Stimulated activated CD8-positive, alpha-beta memory T cell treated with anti-CD3 and anti-CD28 coated beads, Interleukin-15, amount 100 ng/mL, for 24 hours (primary cell): ENCODE measurements around the gene NUP210L.
"Not testable (repeated sequence)": the region's sequence is repeated elsewhere in the genome, so short reads cannot be mapped to it uniquely, and the experiment has no call there.

Experiments
- DNase-seq: peaks from one replicate; pipeline ENCODE4 v3.0.0-alpha.2; 2020; ENCODE audit warnings: low read depth

NUP210L gene

GRCh38 chr1:154097873-154098272, 57.0 kb downstream of the NUP210L start:
- DNase-seq, result no peak

- DNase-seq, result no peak
These were observed 59.3 kb downstream of the NUP210L start for GRCh38 chr1:154095456-154096060.

GRCh38 chr1:154094411-154094810, 60.5 kb downstream of the NUP210L start:
- DNase-seq, result no peak

- DNase-seq, result no peak
These were observed 61.2 kb downstream of the NUP210L start for GRCh38 chr1:154093699-154094098.

- no peak for DNase-seq
These were observed 63.2 kb downstream of the NUP210L start for GRCh38 chr1:154091706-154092105.

- no peak for DNase-seq
These were observed 67.3 kb downstream of the NUP210L start for GRCh38 chr1:154087574-154087973.

GRCh38 chr1:154083057-154083456, 71.8 kb downstream of the NUP210L start:
- not testable (repeated sequence) for DNase-seq

GRCh38 chr1:154081386-154082126, 73.3 kb downstream of the NUP210L start:
- DNase-seq, result no peak

GRCh38 chr1:154076413-154076812, 78.5 kb downstream of the NUP210L start:
- no peak for DNase-seq

GRCh38 chr1:154075746-154076145, 79.1 kb downstream of the NUP210L start:
- DNase-seq, result no peak

- DNase-seq, result no peak
These were observed 92.6 kb downstream of the NUP210L start for GRCh38 chr1:154062309-154062708.

GRCh38 chr1:154047436-154047835, 107.4 kb downstream of the NUP210L start:
- not testable (repeated sequence) for DNase-seq

- not testable (repeated sequence) for DNase-seq
These were observed 121.2 kb downstream of the NUP210L start for GRCh38 chr1:154033697-154034096.

- no peak for DNase-seq
These were observed 134.9 kb downstream of the NUP210L start for GRCh38 chr1:154019940-154020339.

GRCh38 chr1:154019269-154019668, 135.6 kb downstream of the NUP210L start:
- no peak for DNase-seq

- no peak for DNase-seq
These were observed 140.5 kb downstream of the NUP210L start for GRCh38 chr1:154014154-154014907.

- DNase-seq, result not testable (repeated sequence)
These were observed 142.3 kb downstream of the NUP210L start for GRCh38 chr1:154012543-154012942.

- no peak for DNase-seq
These were observed 142.7 kb downstream of the NUP210L start for GRCh38 chr1:154012129-154012528.

GRCh38 chr1:154006136-154006535, 148.7 kb downstream of the NUP210L start:
- DNase-seq, result no peak

GRCh38 chr1:154000420-154000819, 154.5 kb downstream of the NUP210L start:
- no peak for DNase-seq

GRCh38 chr1:153996882-153997281, 158.0 kb downstream of the NUP210L start:
- not testable (repeated sequence) for DNase-seq

GRCh38 chr1:153995640-153996039, 159.2 kb downstream of the NUP210L start:
- DNase-seq, result no peak

- DNase-seq, result no peak
These were observed 159.7 kb downstream of the NUP210L start for GRCh38 chr1:153995202-153995601.
